Trophoblast cell (in vitro differentiated cells and primary cell): ENCODE data around the gene DNAH2.

Experiments
- DNase-seq, 2 donors: peaks; one replicate each; pipeline ENCODE4 v3.0.0-alpha.2; 2016
- H2AFZ ChIP-seq: 2 replicates; pipeline ENCODE4 v1.6.1; 2013; ENCODE audit warnings: low read length, moderate library complexity, mild to moderate bottlenecking; ENCODE audit not compliant: insufficient read depth, poor library complexity
- H2AK5ac ChIP-seq: 2 replicates; pipeline ENCODE4 v1.6.1; 2013; ENCODE audit warnings: mild to moderate bottlenecking, low read length
- H2BK120ac ChIP-seq: 2 replicates; pipeline ENCODE4 v1.6.1; 2013; ENCODE audit warnings: low read length, mild to moderate bottlenecking, moderate library complexity; ENCODE audit not compliant: insufficient read depth, poor library complexity
- H2BK12ac ChIP-seq: 2 replicates; pipeline ENCODE4 v1.6.1; 2013; ENCODE audit warnings: mild to moderate bottlenecking, low read length, moderate library complexity
- H2BK5ac ChIP-seq: 2 replicates; pipeline ENCODE4 v1.6.1; 2013; ENCODE audit warnings: low read length, low read depth, moderate library complexity, mild to moderate bottlenecking; ENCODE audit not compliant: poor library complexity
- H3K14ac ChIP-seq: 2 replicates; pipeline ENCODE4 v1.6.1; 2013; ENCODE audit warnings: mild to moderate bottlenecking, low read length
- H3K18ac ChIP-seq: 2 replicates; pipeline ENCODE4 v1.6.1; 2013; ENCODE audit warnings: mild to moderate bottlenecking, low read length
- H3K23ac ChIP-seq: 2 replicates; pipeline ENCODE4 v1.6.1; 2013; ENCODE audit warnings: low read length
- H3K27ac ChIP-seq: 2 replicates; pipeline ENCODE4 v1.5.1; 2013; ENCODE audit warnings: low read depth, mild to moderate bottlenecking, inconsistent platforms, low read length, moderate library complexity
- H3K27me3 ChIP-seq: 2 replicates; pipeline ENCODE4 v1.6.1; 2013; ENCODE audit warnings: inconsistent platforms, mild to moderate bottlenecking, low read length, moderate library complexity; ENCODE audit not compliant: insufficient read depth
- H3K36me3 ChIP-seq, 2 experiments: 1 replicate in 1 of 2; 2 replicates in 1 of 2; pipeline ENCODE4 v1.6.1; 2013; ENCODE audit warnings: low read length in 2 of 2, mild to moderate bottlenecking in 2 of 2, moderate library complexity in 1 of 2; ENCODE audit not compliant: insufficient read depth in 2 of 2, control insufficient read depth in 1 of 2
- H3K4ac ChIP-seq: 2 replicates; pipeline ENCODE4 v1.6.1; 2013; ENCODE audit warnings: low read depth, mild to moderate bottlenecking, low read length, moderate library complexity
- H3K4me1 ChIP-seq, 2 experiments: 1 replicate in 1 of 2; 2 replicates in 1 of 2; pipeline ENCODE4 v1.6.1; 2013; ENCODE audit warnings: low read length in 2 of 2, mild to moderate bottlenecking in 2 of 2, moderate library complexity in 1 of 2; ENCODE audit not compliant: insufficient read depth in 2 of 2, control insufficient read depth in 1 of 2
- H3K4me2 ChIP-seq: 2 replicates; pipeline ENCODE4 v1.6.1; 2013; ENCODE audit warnings: inconsistent platforms, mild to moderate bottlenecking, low read length, moderate library complexity
- H3K4me3 ChIP-seq: 2 replicates; pipeline ENCODE4 v1.5.1; 2013; ENCODE audit warnings: mild to moderate bottlenecking, low read depth, low read length, inconsistent platforms
- H3K79me1 ChIP-seq: one replicate; pipeline ENCODE4 v1.6.1; 2013; ENCODE audit warnings: low read length
- H3K79me2 ChIP-seq: 2 replicates; pipeline ENCODE4 v1.6.1; 2013; ENCODE audit warnings: low read length, mild to moderate bottlenecking; ENCODE audit not compliant: control insufficient read depth, insufficient read depth, poor library complexity
- H3K9ac ChIP-seq: 2 replicates; pipeline ENCODE4 v1.6.1; 2013; ENCODE audit warnings: mild to moderate bottlenecking, low read length
- H3K9me3 ChIP-seq: 2 replicates; pipeline ENCODE4 v1.6.1; 2013; ENCODE audit warnings: low read depth, mild to moderate bottlenecking, control low read depth, inconsistent platforms, low read length; ENCODE audit not compliant: insufficient read depth
- H4K12ac ChIP-seq: 2 replicates; pipeline ENCODE4 v1.6.1; 2013; ENCODE audit warnings: low read depth, mild to moderate bottlenecking, low read length, moderate library complexity
- H4K8ac ChIP-seq: 2 replicates; pipeline ENCODE4 v1.6.1; 2013; ENCODE audit warnings: low read depth, mild to moderate bottlenecking, low read length, moderate library complexity
- H4K91ac ChIP-seq: one replicate; pipeline ENCODE4 v1.6.1; 2013; ENCODE audit warnings: low read depth, mild to moderate bottlenecking, low read length, moderate library complexity
- WGBS: extraction: QIAGEN DNeasy Blood & Tissue Kit; methylation state at CpG from one replicate; pipeline ENCODE4 v1.1.7; 2013; ENCODE audit warnings: missing lambda C conversion rate; ENCODE audit not compliant: insufficient read length, insufficient coverage; ENCODE audit errors: extremely low coverage; 5-methylcytosine and 5-hydroxymethylcytosine counted together

The DNAH2 gene

GRCh38 chr17:7701681-7702080, 15.9 kb upstream of the DNAH2 start:
- Histone ChIP-seq H3K14ac (no peak overlapping the region), H3K18ac (no peak overlapping the region), H3K79me1 (no peaks in the 10 kb centered on the region), H2AFZ (no peak overlapping the region), H3K4me3 (no peak overlapping the region), H4K8ac (no peak overlapping the region), H2BK12ac (no peak overlapping the region), H3K4me1 (peaks cover 28 to 29% of the 10 kb centered on the region in 2 experiments), H4K12ac (no peak overlapping the region), H3K79me2 (no peaks in the 10 kb centered on the region), H3K9ac (no peak overlapping the region), H2BK5ac (no peak overlapping the region), H3K27ac (no peak overlapping the region), H3K4ac (no peak overlapping the region), H3K23ac (no peak overlapping the region), H3K36me3 (peaks cover 17 to 20% of the 10 kb centered on the region in 2 experiments), H3K4me2 (no peak overlapping the region), H4K91ac (no peak overlapping the region), H2BK120ac (no peak overlapping the region), H3K9me3 (no peaks in the 10 kb centered on the region), H2AK5ac (no peak overlapping the region), H3K27me3 (peaks cover 4% of the 10 kb centered on the region)
- no peak for DNase-seq
- WGBS, result no CpG with 5 or more reads among the region's 14 CpGs

- no peak overlapping the region for H3K9ac ChIP-seq
- no peak overlapping the region for H3K18ac ChIP-seq
- no peak overlapping the region for H3K27ac ChIP-seq
- no peak overlapping the region for H2AK5ac ChIP-seq
- peaks cover 16 to 19% of the 10 kb centered on the region in 2 experiments for H3K36me3 ChIP-seq
- no peak overlapping the region for H3K4me2 ChIP-seq
- H2AFZ ChIP-seq, result no peak overlapping the region
- H3K14ac ChIP-seq, result no peak overlapping the region
- no peak overlapping the region for H4K91ac ChIP-seq
- peaks cover 28 to 29% of the 10 kb centered on the region in 2 experiments for H3K4me1 ChIP-seq
- no peaks in the 10 kb centered on the region for H3K9me3 ChIP-seq
- no peak overlapping the region for H3K4ac ChIP-seq
- peaks cover 4% of the 10 kb centered on the region for H3K27me3 ChIP-seq
- no peak overlapping the region for H2BK5ac ChIP-seq
- WGBS, result no CpG with 5 or more reads among the region's 13 CpGs
- H2BK120ac ChIP-seq, result no peak overlapping the region
- H2BK12ac ChIP-seq, result peak overlapping the region; percentile 8
- H4K8ac ChIP-seq, result no peak overlapping the region
- no peak overlapping the region for H3K4me3 ChIP-seq
- H3K79me2 ChIP-seq, result no peaks in the 10 kb centered on the region
- H4K12ac ChIP-seq, result no peak overlapping the region
- H3K79me1 ChIP-seq, result no peaks in the 10 kb centered on the region
- DNase-seq, result no peak
- no peak overlapping the region for H3K23ac ChIP-seq
These were observed 14.8 kb upstream of the DNAH2 start for GRCh38 chr17:7702776-7703175.

- H4K91ac ChIP-seq, result no peak overlapping the region
- no peaks in the 10 kb centered on the region for H3K9me3 ChIP-seq
- H4K8ac ChIP-seq, result no peak overlapping the region
- H2AFZ ChIP-seq, result no peak overlapping the region
- peaks cover 4% of the 10 kb centered on the region for H3K27me3 ChIP-seq
- H3K79me1 ChIP-seq, result no peaks in the 10 kb centered on the region
- no peak overlapping the region for H3K18ac ChIP-seq
- H3K9ac ChIP-seq, result no peak overlapping the region
- no peak overlapping the region for H3K23ac ChIP-seq
- H3K14ac ChIP-seq, result no peak overlapping the region
- no CpG with 5 or more reads among the region's 24 CpGs for WGBS
- H2BK120ac ChIP-seq, result no peak overlapping the region
- H3K4me2 ChIP-seq, result peak overlapping the region; percentile 68
- no peak overlapping the region for H2AK5ac ChIP-seq
- no peaks in the 10 kb centered on the region for H3K79me2 ChIP-seq
- DNase-seq, result peak in 1 of 2 donors; percentile 16
- H2BK12ac ChIP-seq, result no peak overlapping the region
- H3K36me3 ChIP-seq, result peaks cover 16 to 19% of the 10 kb centered on the region in 2 experiments
- H2BK5ac ChIP-seq, result no peak overlapping the region
- H3K4me3 ChIP-seq, result no peak overlapping the region
- peaks cover 28 to 29% of the 10 kb centered on the region in 2 experiments for H3K4me1 ChIP-seq
- no peak overlapping the region for H3K27ac ChIP-seq
- no peak overlapping the region for H4K12ac ChIP-seq
- no peak overlapping the region for H3K4ac ChIP-seq
These were observed 13.7 kb upstream of the DNAH2 start for GRCh38 chr17:7703584-7704479.

- Histone ChIP-seq H3K4me3 (peak within 1 kb of the TSS; percentile 68), H2BK12ac (no peak within 1 kb of the TSS), H3K79me2 (no peaks in the 10 kb centered on the region), H3K36me3 (peaks cover 16 to 19% of the 10 kb centered on the region in 2 experiments), H2BK5ac (no peak within 1 kb of the TSS), H3K27ac (no peak within 1 kb of the TSS), H3K18ac (peak within 1 kb of the TSS; percentile 88), H2BK120ac (no peak within 1 kb of the TSS), H4K8ac (no peak within 1 kb of the TSS), H3K9me3 (no peaks in the 10 kb centered on the region), H2AK5ac (no peak within 1 kb of the TSS), H3K23ac (no peak within 1 kb of the TSS), H3K79me1 (no peaks in the 10 kb centered on the region), H3K4me2 (peak within 1 kb of the TSS; percentile 68), H3K9ac (peak within 1 kb of the TSS; percentile 23), H3K4ac (no peak within 1 kb of the TSS), H2AFZ (peak within 1 kb of the TSS; percentile 55), H4K91ac (peak within 1 kb of the TSS; percentile 49), H3K27me3 (peaks cover 4% of the 10 kb centered on the region), H3K4me1 (peaks cover 28 to 29% of the 10 kb centered on the region in 2 experiments), H3K14ac (peak within 1 kb of the TSS; percentile 55), H4K12ac (peak within 1 kb of the TSS; percentile 2)
- no CpG with 5 or more reads among the region's 45 CpGs for WGBS
- peak in 1 of 2 donors; percentile 14 for DNase-seq
These were observed 12.8 kb upstream of the DNAH2 start, which contains the start of gene EFNB3 for GRCh38 chr17:7704601-7705268. EFNB3 (plus strand) TSS chr17:7705202; CDS start chr17:7705599, 397 bp downstream.
